Body of pancreas (tissue), 4 donors: ENCODE results near the gene SYNRG. TPM values are rescaled to one million over a fixed set of nuclear protein-coding genes. Genes with fewer than 3 reads are reported as not detected.

Experiments used
- ATAC-seq: fragments of 150-250 bp; one replicate; pipeline ENCODE4 v1.9.1; 2016
- DNase-seq, 4 donors: peaks; one replicate each; pipeline ENCODE4 v3.0.0-alpha.2; 2019
- H3K27ac ChIP-seq, 4 donors: fragments of 200-600 bp; sonication (generic); 1 replicate in 3 of 4; 2 replicates in 1 of 4; pipeline versions ENCODE4 v1.5.1 to v1.6.1; 2016 to 2019; ENCODE audit warnings: mild to moderate bottlenecking in 1 of 4, mixed read lengths in 1 of 4, moderate library complexity in 1 of 4
- H3K27me3 ChIP-seq, 2 donors: fragments of 200-600 bp; sonication (generic); one replicate each; pipeline ENCODE4 v1.6.0; 2016; ENCODE audit warnings: mild to moderate bottlenecking in 1 of 2
- H3K36me3 ChIP-seq, 2 donors: fragments of 200-600 bp; sonication (generic); replicated peaks in 1 of 2; 2 replicates each; pipeline ENCODE4 v1.5.1; 2016; ENCODE audit warnings: low read depth in 2 of 2; ENCODE audit not compliant: insufficient read depth in 1 of 2
- H3K4me1 ChIP-seq: fragments of 200-600 bp; sonication (generic); one replicate; pipeline ENCODE4 v1.6.0; 2016
- H3K4me3 ChIP-seq, 2 donors: fragments of 200-600 bp; sonication (generic); 1 replicate in 1 of 2; 2 replicates in 1 of 2; pipeline ENCODE4 v1.5.1; 2016 to 2019
- H3K9me3 ChIP-seq, 3 donors: fragments of 200-600 bp; sonication (generic); 1 replicate in 2 of 3; 2 replicates in 1 of 3; pipeline ENCODE4 v1.5.1; 2016
- CTCF ChIP-seq, 7 experiments: fragments of 450-650 bp in 4 of 7; fragments of 200-600 bp in 3 of 7; sonication (generic) in 3 of 7; IDR thresholded peaks; one replicate each; pipeline ENCODE4 v1.5.1; 2016 to 2019; ENCODE audit warnings: antibody characterized with exemption in 7 of 7
- POLR2A ChIP-seq, 3 donors: fragments of 450-650 bp; IDR thresholded peaks; one replicate each; pipeline ENCODE4 v1.6.1; 2016; ENCODE audit warnings: antibody characterized with exemption in 3 of 3, mild to moderate bottlenecking in 2 of 3
- WGBS, 2 donors: methylation state at CpG; one replicate each; pipeline ENCODE4 v1.1.5; 2017; 5-methylcytosine and 5-hydroxymethylcytosine counted together
- intact Hi-C: fragments of 100-400 bp; cut with DNase I; formaldehyde crosslinking; loops from one replicate; pipeline ENCODE4 v1.15.1; 2023
- total RNA-seq, 2 donors: library from RNA; depleted of rRNA; stranded (reverse); fragments of >200 nt; gene quantifications; one replicate each; pipeline ENCODE4 v1.1.0, GENCODE V29; 2016

SYNRG gene
- total RNA-seq, 2 donors from 2014 or later: 14.2 to 21.3 TPM

DNA sequence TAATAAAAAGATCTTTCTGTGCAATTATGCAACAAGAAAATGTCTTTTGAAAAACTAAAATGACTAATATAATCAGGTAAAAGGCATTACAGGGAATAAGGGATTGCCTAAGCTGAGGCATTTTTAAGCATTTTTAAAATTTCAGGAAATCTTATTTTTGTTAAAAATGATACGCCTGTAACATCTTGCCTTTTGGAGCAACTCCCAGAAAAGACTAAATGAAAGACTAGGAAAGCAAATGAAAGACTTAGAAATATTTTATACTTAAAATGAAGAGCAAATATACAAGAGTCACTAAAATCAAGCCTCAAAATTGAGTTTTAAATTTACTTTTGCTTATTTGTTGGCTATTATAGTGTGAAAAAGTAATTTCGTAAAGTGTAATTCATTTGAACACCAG lies 63.7 kb downstream of the SYNRG start:
- H3K27me3 ChIP-seq: no peaks in the 10 kb centered on the region
- DNase-seq (no peak), ATAC-seq (no peak)
- no peaks in the 10 kb centered on the region for H3K9me3 ChIP-seq
- H3K4me3 ChIP-seq: no peak overlapping the region
- intact Hi-C loops: no loop called here
- TF ChIP-seq POLR2A (IDR thresholded peaks at IDR 0.05) (no peak), CTCF (IDR thresholded peaks at IDR 0.05) (no peak)
- peaks cover 0 to 11% of the 10 kb centered on the region in 2 donors for H3K36me3 ChIP-seq
- peaks cover 5% of the 10 kb centered on the region for H3K4me1 ChIP-seq
- no peak overlapping the region for H3K27ac ChIP-seq
- 87 to 88% methylated on average over 2 of the region's 2 CpGs for WGBS, 2 donors

- H3K9me3 ChIP-seq: no peaks in the 10 kb centered on the region
- no peak overlapping the region for H3K4me3 ChIP-seq
- no peak for ATAC-seq
- no peak for DNase-seq
- TF ChIP-seq CTCF (IDR thresholded peaks at IDR 0.05) (no peak), POLR2A (IDR thresholded peaks at IDR 0.05) (no peak)
- H3K27ac ChIP-seq: no peak overlapping the region
- H3K27me3 ChIP-seq: no peaks in the 10 kb centered on the region
- intact Hi-C loops: no loop called here
- 80 to 84% methylated on average over 2 of the region's 2 CpGs for WGBS, 2 donors
- H3K36me3 ChIP-seq: peaks cover 0 to 26% of the 10 kb centered on the region in 2 donors
- H3K4me1 ChIP-seq: peaks cover 5% of the 10 kb centered on the region
These were observed 65.6 kb downstream of the SYNRG start for GRCh38 chr17:37543637-37544052.

GRCh38 chr17:37541880-37542660 lies 67.1 kb downstream of the SYNRG start:
- 91 to 95% methylated on average over 9 of the region's 9 CpGs for WGBS, 2 donors
- TF ChIP-seq CTCF (IDR thresholded peaks at IDR 0.05) (no peak), POLR2A (IDR thresholded peaks at IDR 0.05) (no peak)
- H3K36me3 ChIP-seq: peaks cover 0 to 35% of the 10 kb centered on the region in 2 donors
- intact Hi-C loops: no loop called here
- no peak overlapping the region for H3K27ac ChIP-seq
- no peaks in the 10 kb centered on the region for H3K27me3 ChIP-seq
- ATAC-seq: no peak
- H3K4me1 ChIP-seq: no peaks in the 10 kb centered on the region
- H3K9me3 ChIP-seq: no peaks in the 10 kb centered on the region
- DNase-seq: no peak
- H3K4me3 ChIP-seq: no peak overlapping the region

- H3K4me1 ChIP-seq: no peaks in the 10 kb centered on the region
These were observed 70.1 kb downstream of the SYNRG start for GRCh38 chr17:37538981-37539659.

More at GRCh38 chr17:37538981-37539659, 70.1 kb downstream of the SYNRG start:
- no peaks in the 10 kb centered on the region for H3K27me3 ChIP-seq
- no peaks in the 10 kb centered on the region for H3K9me3 ChIP-seq
- 94% methylated on average over 8 of the region's 8 CpGs for WGBS, 2 donors
- ATAC-seq (no peak), DNase-seq (no peak)
- intact Hi-C loops: no loop called here
- TF ChIP-seq CTCF (IDR thresholded peaks at IDR 0.05): no peak
- peaks cover 0 to 42% of the 10 kb centered on the region in 2 donors for H3K36me3 ChIP-seq
- H3K4me3 ChIP-seq: no peak overlapping the region
- no peak overlapping the region for H3K27ac ChIP-seq
